Vagina (tissue), 2 donors: Measurements from ENCODE around the gene MTHFSD.

Experiments
- CTCF ChIP-seq, 3 experiments: fragments of 450-650 bp in 2 of 3; fragments of 200-600 bp in 1 of 3; sonication (generic) in 1 of 3; IDR thresholded peaks; one replicate each; pipeline ENCODE4 v1.5.1; 2017 to 2019; ENCODE audit warnings: antibody characterized with exemption in 3 of 3, mild to moderate bottlenecking in 2 of 3, moderate library complexity in 2 of 3
- POLR2A ChIP-seq, 2 donors: fragments of 450-650 bp; IDR thresholded peaks; one replicate each; pipeline ENCODE4 v1.6.1; 2017; ENCODE audit warnings: antibody characterized with exemption in 2 of 2, mild to moderate bottlenecking in 2 of 2, moderate library complexity in 2 of 2
- POLR2AphosphoS5 ChIP-seq, 2 donors: sonication (generic); formaldehyde crosslinking; IDR thresholded peaks; one replicate each; pipeline ENCODE4 v1.9.0; 2017; ENCODE audit warnings: antibody characterized with exemption in 2 of 2, mild to moderate bottlenecking in 2 of 2, low read depth in 1 of 2; ENCODE audit not compliant: insufficient read depth in 1 of 2

GRCh38 chr16:86601356-86601755 is 46.3 kb upstream of the MTHFSD start:
- TF ChIP-seq CTCF (IDR thresholded peaks at IDR 0.05) (no peak), POLR2AphosphoS5 (IDR thresholded peaks at IDR 0.05; ENCODE audit: insufficient read depth in 1 of 2, low read depth in 1 of 2) (no peak), POLR2A (IDR thresholded peaks at IDR 0.05) (no peak)
